Measurements from ENCODE around the gene HIGD2A. TPM values are rescaled to one million over a fixed set of nuclear protein-coding genes. Genes with fewer than 3 reads are reported as not detected.

Gene HIGD2A
- polyA plus RNA-seq, 2 of the 4 experiments (the other 2 are of a cell fraction), result 102 to 205 TPM

DNA sequence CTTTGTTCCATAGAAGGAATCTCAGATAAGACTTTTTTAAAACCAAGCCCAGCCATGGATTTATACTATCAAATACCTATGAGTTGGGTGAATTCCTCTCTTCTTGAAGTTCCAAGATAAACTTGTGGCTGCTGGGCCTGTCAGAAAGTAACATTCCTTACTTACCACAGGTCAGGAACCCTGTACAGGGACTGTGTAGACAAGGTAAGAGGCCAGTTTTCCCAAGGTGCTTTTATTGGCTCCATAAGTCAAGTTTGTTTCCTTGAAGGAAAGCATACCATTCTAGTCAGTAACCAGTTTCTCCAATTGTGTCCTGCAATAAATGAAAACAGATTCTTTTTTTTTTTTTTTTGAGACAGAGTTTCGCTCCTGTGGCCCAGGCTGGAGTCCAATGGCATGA, 36.6 kb downstream of the HIGD2A start:
- TF ChIP-seq ZFP36 (IDR thresholded peaks at IDR 0.05; ENCODE audit: borderline replicate concordance, partially characterized antibody) (no peak), FOXS1 (CRISPR knock-in tag; IDR thresholded peaks at IDR 0.05) (no peak), HOXB13 (CRISPR knock-in tag; IDR thresholded peaks at IDR 0.05; ENCODE audit: low read depth) (no peak), MYC (IDR thresholded peaks at IDR 0.05; ENCODE audit: borderline replicate concordance, low read length) (no peak), CEBPB (IDR thresholded peaks at IDR 0.05) (no peak), RAD21 (conservative IDR thresholded peaks at IDR 0.05 in 1 of 2, IDR thresholded peaks at IDR 0.05 in 1 of 2) (no peak), SMC3 (IDR thresholded peaks at IDR 0.05) (no peak), ZC3H11A (IDR thresholded peaks at IDR 0.05) (no peak), POLR2AphosphoS2 (conservative IDR thresholded peaks at IDR 0.05; ENCODE audit: low read length) (no peak), JUN (IDR thresholded peaks at IDR 0.05) (no peak)
- TF ChIP-seq, protein P1, sequence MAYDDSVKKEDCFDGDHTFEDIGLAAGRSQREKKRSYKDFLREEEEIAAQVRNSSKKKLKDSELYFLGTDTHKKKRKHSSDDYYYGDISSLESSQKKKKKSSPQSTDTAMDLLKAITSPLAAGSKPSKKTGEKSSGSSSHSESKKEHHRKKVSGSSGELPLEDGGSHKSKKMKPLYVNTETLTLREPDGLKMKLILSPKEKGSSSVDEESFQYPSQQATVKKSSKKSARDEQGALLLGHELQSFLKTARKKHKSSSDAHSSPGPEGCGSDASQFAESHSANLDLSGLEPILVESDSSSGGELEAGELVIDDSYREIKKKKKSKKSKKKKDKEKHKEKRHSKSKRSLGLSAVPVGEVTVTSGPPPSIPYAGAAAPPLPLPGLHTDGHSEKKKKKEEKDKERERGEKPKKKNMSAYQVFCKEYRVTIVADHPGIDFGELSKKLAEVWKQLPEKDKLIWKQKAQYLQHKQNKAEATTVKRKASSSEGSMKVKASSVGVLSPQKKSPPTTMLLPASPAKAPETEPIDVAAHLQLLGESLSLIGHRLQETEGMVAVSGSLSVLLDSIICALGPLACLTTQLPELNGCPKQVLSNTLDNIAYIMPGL (CRISPR knock-in tag; IDR thresholded peaks at IDR 0.05; ENCODE audit: borderline replicate concordance), result no peak
- WGBS (ENCODE audit: missing lambda C conversion rate), result 88% methylated on average over 1 of the region's 1 CpG
- POLR2A ChIA-PET, result no interaction called here
- peaks cover 4% of the 10 kb centered on the region; the same call in 1 of the 3 replicates for H3K9me3 ChIP-seq
- H3K4me2 ChIP-seq, result no peak overlapping the region
- FAIRE-seq (no peak), DNase-seq (ENCODE audit: low read depth in 1 of 2, low spot score in 1 of 2) (no peak), ATAC-seq (no peak)
- H3K4me1 ChIP-seq, result peaks cover 12% of the 10 kb centered on the region; the same call in 2 of the 3 replicates
- CTCF ChIA-PET, result interaction anchor here (1.6 to 3.0 kb wide), 3 partner anchors 9 to 23 kb away, joined by 3 to 19 read pairs (median 8); partner anchors contain the start of genes CLTB and FAF2
- H3K27ac ChIP-seq, result no peak overlapping the region
- H3K4me3 ChIP-seq, result no peak overlapping the region

DNA sequence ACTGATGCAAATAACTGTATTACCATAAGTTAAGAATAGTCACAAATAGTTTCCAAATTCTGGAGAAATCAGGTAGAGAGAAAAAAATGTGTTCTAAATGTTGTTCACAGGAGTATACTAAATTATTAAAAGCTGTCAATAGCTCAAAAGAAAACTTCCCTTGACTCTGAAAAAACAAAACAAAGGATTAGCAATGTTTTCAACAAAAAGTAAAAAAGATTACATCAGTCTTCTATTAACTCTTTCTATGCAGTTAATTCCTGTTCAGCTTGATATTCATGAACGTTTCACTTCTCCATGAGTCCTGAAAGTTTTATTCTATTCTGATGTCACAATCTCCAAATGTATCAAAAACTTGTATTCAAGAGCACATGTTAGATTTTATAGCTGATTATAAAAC, 37.2 kb downstream of the HIGD2A start:
- no peak overlapping the region for H3K27ac ChIP-seq
- no peak overlapping the region for H3K4me2 ChIP-seq
- H3K9me3 ChIP-seq, result peaks cover 2% of the 10 kb centered on the region; the same call in 1 of the 3 replicates
- H3K4me1 ChIP-seq, result peaks cover 12% of the 10 kb centered on the region; the same call in 2 of the 3 replicates
- H3K4me3 ChIP-seq, result no peak overlapping the region
- ATAC-seq, result no peak
- no peak for FAIRE-seq
- DNase-seq (ENCODE audit: low read depth in 1 of 2, low spot score in 1 of 2), result no peak
- 54% methylated on average over 1 of the region's 1 CpG for WGBS (ENCODE audit: missing lambda C conversion rate)
- TF ChIP-seq HOXB5 (CRISPR knock-in tag; IDR thresholded peaks at IDR 0.05) (no peak), ESRRA (IDR thresholded peaks at IDR 0.05; ENCODE audit: borderline replicate concordance, low read length) (no peak), HDAC2 (IDR thresholded peaks at IDR 0.05) (no peak), ZFP36 (IDR thresholded peaks at IDR 0.05; ENCODE audit: borderline replicate concordance, partially characterized antibody) (no peak), HOXB13 (CRISPR knock-in tag; IDR thresholded peaks at IDR 0.05; ENCODE audit: low read depth) (no peak), KDM5A (IDR thresholded peaks at IDR 0.05) (no peak), JUNB (IDR thresholded peaks at IDR 0.05) (no peak), TP53 (CRISPR knock-in tag; IDR thresholded peaks at IDR 0.05) (no peak), MYC (IDR thresholded peaks at IDR 0.05; ENCODE audit: borderline replicate concordance, low read length) (no peak), EHMT2 (IDR thresholded peaks at IDR 0.05; ENCODE audit: low read depth) (no peak), EHF (CRISPR knock-in tag; IDR thresholded peaks at IDR 0.05) (no peak), ZNF302 (CRISPR knock-in tag; IDR thresholded peaks at IDR 0.05) (no peak), ZC3H11A (IDR thresholded peaks at IDR 0.05) (no peak), RARB (CRISPR knock-in tag; IDR thresholded peaks at IDR 0.05) (no peak)
- TF ChIP-seq, protein P2, sequence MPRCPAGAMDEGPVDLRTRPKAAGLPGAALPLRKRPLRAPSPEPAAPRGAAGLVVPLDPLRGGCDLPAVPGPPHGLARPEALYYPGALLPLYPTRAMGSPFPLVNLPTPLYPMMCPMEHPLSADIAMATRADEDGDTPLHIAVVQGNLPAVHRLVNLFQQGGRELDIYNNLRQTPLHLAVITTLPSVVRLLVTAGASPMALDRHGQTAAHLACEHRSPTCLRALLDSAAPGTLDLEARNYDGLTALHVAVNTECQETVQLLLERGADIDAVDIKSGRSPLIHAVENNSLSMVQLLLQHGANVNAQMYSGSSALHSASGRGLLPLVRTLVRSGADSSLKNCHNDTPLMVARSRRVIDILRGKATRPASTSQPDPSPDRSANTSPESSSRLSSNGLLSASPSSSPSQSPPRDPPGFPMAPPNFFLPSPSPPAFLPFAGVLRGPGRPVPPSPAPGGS (IDR thresholded peaks at IDR 0.05), result no peak
- TF ChIP-seq, protein P3, sequence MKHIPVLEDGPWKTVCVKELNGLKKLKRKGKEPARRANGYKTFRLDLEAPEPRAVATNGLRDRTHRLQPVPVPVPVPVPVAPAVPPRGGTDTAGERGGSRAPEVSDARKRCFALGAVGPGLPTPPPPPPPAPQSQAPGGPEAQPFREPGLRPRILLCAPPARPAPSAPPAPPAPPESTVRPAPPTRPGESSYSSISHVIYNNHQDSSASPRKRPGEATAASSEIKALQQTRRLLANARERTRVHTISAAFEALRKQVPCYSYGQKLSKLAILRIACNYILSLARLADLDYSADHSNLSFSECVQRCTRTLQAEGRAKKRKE (CRISPR knock-in tag; IDR thresholded peaks at IDR 0.05; ENCODE audit: low read depth), result no peak
- TF ChIP-seq, protein P4, sequence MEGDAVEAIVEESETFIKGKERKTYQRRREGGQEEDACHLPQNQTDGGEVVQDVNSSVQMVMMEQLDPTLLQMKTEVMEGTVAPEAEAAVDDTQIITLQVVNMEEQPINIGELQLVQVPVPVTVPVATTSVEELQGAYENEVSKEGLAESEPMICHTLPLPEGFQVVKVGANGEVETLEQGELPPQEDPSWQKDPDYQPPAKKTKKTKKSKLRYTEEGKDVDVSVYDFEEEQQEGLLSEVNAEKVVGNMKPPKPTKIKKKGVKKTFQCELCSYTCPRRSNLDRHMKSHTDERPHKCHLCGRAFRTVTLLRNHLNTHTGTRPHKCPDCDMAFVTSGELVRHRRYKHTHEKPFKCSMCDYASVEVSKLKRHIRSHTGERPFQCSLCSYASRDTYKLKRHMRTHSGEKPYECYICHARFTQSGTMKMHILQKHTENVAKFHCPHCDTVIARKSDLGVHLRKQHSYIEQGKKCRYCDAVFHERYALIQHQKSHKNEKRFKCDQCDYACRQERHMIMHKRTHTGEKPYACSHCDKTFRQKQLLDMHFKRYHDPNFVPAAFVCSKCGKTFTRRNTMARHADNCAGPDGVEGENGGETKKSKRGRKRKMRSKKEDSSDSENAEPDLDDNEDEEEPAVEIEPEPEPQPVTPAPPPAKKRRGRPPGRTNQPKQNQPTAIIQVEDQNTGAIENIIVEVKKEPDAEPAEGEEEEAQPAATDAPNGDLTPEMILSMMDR (IDR thresholded peaks at IDR 0.05), result no peak
- TF ChIP-seq, protein P5, sequence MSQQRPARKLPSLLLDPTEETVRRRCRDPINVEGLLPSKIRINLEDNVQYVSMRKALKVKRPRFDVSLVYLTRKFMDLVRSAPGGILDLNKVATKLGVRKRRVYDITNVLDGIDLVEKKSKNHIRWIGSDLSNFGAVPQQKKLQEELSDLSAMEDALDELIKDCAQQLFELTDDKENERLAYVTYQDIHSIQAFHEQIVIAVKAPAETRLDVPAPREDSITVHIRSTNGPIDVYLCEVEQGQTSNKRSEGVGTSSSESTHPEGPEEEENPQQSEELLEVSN (IDR thresholded peaks at IDR 0.05; ENCODE audit: borderline replicate concordance, low read depth), result no peak
- TF ChIP-seq, protein P6, sequence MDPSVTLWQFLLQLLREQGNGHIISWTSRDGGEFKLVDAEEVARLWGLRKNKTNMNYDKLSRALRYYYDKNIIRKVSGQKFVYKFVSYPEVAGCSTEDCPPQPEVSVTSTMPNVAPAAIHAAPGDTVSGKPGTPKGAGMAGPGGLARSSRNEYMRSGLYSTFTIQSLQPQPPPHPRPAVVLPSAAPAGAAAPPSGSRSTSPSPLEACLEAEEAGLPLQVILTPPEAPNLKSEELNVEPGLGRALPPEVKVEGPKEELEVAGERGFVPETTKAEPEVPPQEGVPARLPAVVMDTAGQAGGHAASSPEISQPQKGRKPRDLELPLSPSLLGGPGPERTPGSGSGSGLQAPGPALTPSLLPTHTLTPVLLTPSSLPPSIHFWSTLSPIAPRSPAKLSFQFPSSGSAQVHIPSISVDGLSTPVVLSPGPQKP (IDR thresholded peaks at IDR 0.05; ENCODE audit: low read depth, low read length), result no peak
- TF ChIP-seq, protein P7, sequence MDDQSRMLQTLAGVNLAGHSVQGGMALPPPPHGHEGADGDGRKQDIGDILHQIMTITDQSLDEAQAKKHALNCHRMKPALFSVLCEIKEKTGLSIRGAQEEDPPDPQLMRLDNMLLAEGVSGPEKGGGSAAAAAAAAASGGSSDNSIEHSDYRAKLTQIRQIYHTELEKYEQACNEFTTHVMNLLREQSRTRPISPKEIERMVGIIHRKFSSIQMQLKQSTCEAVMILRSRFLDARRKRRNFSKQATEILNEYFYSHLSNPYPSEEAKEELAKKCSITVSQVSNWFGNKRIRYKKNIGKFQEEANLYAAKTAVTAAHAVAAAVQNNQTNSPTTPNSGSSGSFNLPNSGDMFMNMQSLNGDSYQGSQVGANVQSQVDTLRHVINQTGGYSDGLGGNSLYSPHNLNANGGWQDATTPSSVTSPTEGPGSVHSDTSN (IDR thresholded peaks at IDR 0.05), result no peak
- ChIA-PET POLR2A (no interaction called here), CTCF (interaction anchor here (1.6 to 3.0 kb wide), 4 partner anchors 9 to 117 kb away, joined by 3 to 19 read pairs (median 6); partner anchors contain the start of genes CLTB and FAF2)
